GM12878 (cell line): ENCODE data around the gene SYNRG. TPM values are rescaled to one million over a fixed set of nuclear protein-coding genes. Genes with fewer than 3 reads are reported as not detected.

Experiments
- ATAC-seq: fragments of 200-7000 bp; cut with Tn5 transposase; 3 replicates; pipeline ENCODE4 v1.9.1; 2020; ENCODE audit warnings: mild to moderate bottlenecking, moderate library complexity
- BruUV-seq: library from RNA; stranded (reverse); fragments of 400-500 nt; replicated peaks from 2 replicates; lab custom pipeline; 2021; lab: Mats Ljungman, UMichigan
- CTCF ChIA-PET: fragments of 300-600 bp; sonication (Branson Sonifier 250); formaldehyde crosslinking; extraction: SDS; loops from one replicate; lab custom pipeline; 2021; ENCODE audit warnings: inconsistent platforms; lab: Yijun Ruan, JAX
- POLR2A ChIA-PET: fragments of 350-600 bp; formaldehyde crosslinking; extraction: SDS; loops from one replicate; lab custom pipeline; 2021; ENCODE audit warnings: inconsistent platforms; lab: Charles Lee
- RAD21 ChIA-PET: fragments of 300-600 bp; sonication (Branson Sonifier 250); formaldehyde crosslinking; loops from one replicate; lab custom pipeline; 2023; ENCODE audit warnings: antibody characterized with exemption; ENCODE audit not compliant: unreplicated experiment; lab: Charles Lee
- SMC1A ChIA-PET: fragments of 300-600 bp; sonication (Branson Sonifier 250); formaldehyde crosslinking; loops from one replicate; lab custom pipeline; 2023; ENCODE audit not compliant: unreplicated experiment, uncharacterized antibody; lab: Charles Lee
- DNase-seq: peaks from one replicate; pipeline ENCODE4 v3.0.0-alpha.2; 2011; ENCODE audit warnings: low read depth, low spot score
- FAIRE-seq: peaks from 3 replicates; lab custom pipeline; 2011; peaks lifted over from hg19 to GRCh38; lab: Jason Lieb, UNC
- H2AFZ ChIP-seq: 2 replicates; pipeline ENCODE4 v1.6.0; 2011; ENCODE audit warnings: low read depth, low read length, control low read depth; ENCODE audit not compliant: control insufficient read depth
- H3K27ac ChIP-seq: 2 replicates; pipeline ENCODE4 v1.5.1; 2011; ENCODE audit warnings: control low read depth; ENCODE audit not compliant: control insufficient read depth, insufficient read depth
- H3K27me3 ChIP-seq, 2 experiments: replicated peaks in 1 of 2; 2 replicates each; pipeline versions ENCODE4 v1.6.0 to v1.6.1; 2011; ENCODE audit warnings: low read length in 1 of 2; ENCODE audit not compliant: control insufficient read depth in 2 of 2, insufficient read depth in 2 of 2
- H3K36me3 ChIP-seq, 2 experiments: 2 replicates each; pipeline ENCODE4 v1.5.1; 2011; ENCODE audit warnings: low read length in 1 of 2; ENCODE audit not compliant: control insufficient read depth in 2 of 2, insufficient read depth in 2 of 2
- H3K4me1 ChIP-seq: 2 replicates; pipeline ENCODE4 v1.6.1; 2011; ENCODE audit warnings: mild to moderate bottlenecking, low read length, moderate library complexity, mixed read lengths; ENCODE audit not compliant: control insufficient read depth, insufficient read depth
- H3K4me2 ChIP-seq: 2 replicates; pipeline ENCODE4 v1.6.0; 2011; ENCODE audit warnings: control low read depth; ENCODE audit not compliant: control insufficient read depth, insufficient read depth
- H3K4me3 ChIP-seq: fragments of 200-600 bp; sonication (generic); 2 replicates; pipeline ENCODE4 v1.5.1; 2016
- H3K79me2 ChIP-seq: 2 replicates; pipeline ENCODE4 v1.6.0; 2011; ENCODE audit warnings: low read length; ENCODE audit not compliant: control insufficient read depth, insufficient read depth
- H3K9ac ChIP-seq: 2 replicates; pipeline ENCODE4 v1.8.0; 2011; ENCODE audit warnings: low read length, control low read depth, mixed read lengths; ENCODE audit not compliant: control insufficient read depth, insufficient read depth
- H3K9me3 ChIP-seq: replicated peaks from 3 replicates; pipeline ENCODE4 v1.5.1; 2011; ENCODE audit warnings: mild to moderate bottlenecking, low read length; ENCODE audit not compliant: control insufficient read depth, insufficient read depth
- H4K20me1 ChIP-seq: 2 replicates; pipeline ENCODE4 v1.6.0; 2011; ENCODE audit not compliant: control insufficient read depth, insufficient read depth
- CHD2 ChIP-seq: IDR thresholded peaks from 2 replicates; pipeline ENCODE4 v1.6.1; 2011; ENCODE audit warnings: low read depth, low read length, improper control_type of control experiment, borderline replicate concordance
- CUX1 ChIP-seq: IDR thresholded peaks from 2 replicates; pipeline ENCODE4 v1.6.1; 2012; ENCODE audit warnings: improper control_type of control experiment, low read depth, low read length; ENCODE audit not compliant: insufficient replicate concordance
- EZH2 ChIP-seq: IDR thresholded peaks from 2 replicates; pipeline ENCODE4 v1.6.1; 2012; ENCODE audit warnings: low read depth, mild to moderate bottlenecking, control low read depth, inconsistent platforms, low read length, borderline replicate concordance; ENCODE audit not compliant: control insufficient read depth
- GABPA ChIP-seq: IDR thresholded peaks from 2 replicates; pipeline ENCODE4 v1.6.1; 2014; ENCODE audit warnings: antibody characterized with exemption, low read depth, mild to moderate bottlenecking, inconsistent platforms
- IKZF2 ChIP-seq, 2 experiments: fragments of 450-650 bp; IDR thresholded peaks; 2 replicates each; pipeline ENCODE4 v1.6.1; 2017; ENCODE audit warnings: mild to moderate bottlenecking in 2 of 2, moderate library complexity in 2 of 2
- JUND ChIP-seq: IDR thresholded peaks from 2 replicates; pipeline ENCODE4 v1.6.1; 2012; ENCODE audit warnings: low read depth, mild to moderate bottlenecking, low read length, improper control_type of control experiment, moderate library complexity
- MXI1 ChIP-seq: fragments of 150-350 bp; IDR thresholded peaks from 2 replicates; pipeline ENCODE4 v1.6.1; 2011; ENCODE audit warnings: low read depth, mild to moderate bottlenecking, inconsistent platforms, low read length, improper control_type of control experiment
- NFYA ChIP-seq: IDR thresholded peaks from 2 replicates; pipeline ENCODE4 v1.6.1; 2011; ENCODE audit warnings: low read depth, mild to moderate bottlenecking, low read length, improper control_type of control experiment, borderline replicate concordance
- NR2F1 ChIP-seq: fragments of 450-650 bp; conservative IDR thresholded peaks from 2 replicates; pipeline ENCODE4 v1.6.1; 2017; ENCODE audit warnings: mild to moderate bottlenecking
- RAD21 ChIP-seq: IDR thresholded peaks from 2 replicates; pipeline ENCODE4 v1.6.1; 2011; ENCODE audit warnings: mild to moderate bottlenecking, low read depth, low read length, moderate library complexity; ENCODE audit not compliant: insufficient read depth
- SIX5 ChIP-seq: IDR thresholded peaks from 2 replicates; pipeline ENCODE4 v1.6.1; 2011; ENCODE audit warnings: mild to moderate bottlenecking, low read depth, low read length, moderate library complexity; ENCODE audit not compliant: severe bottlenecking
- SPI1 ChIP-seq: IDR thresholded peaks from 2 replicates; pipeline ENCODE4 v1.6.1; 2011; ENCODE audit warnings: low read depth, mild to moderate bottlenecking, low read length, moderate library complexity, borderline replicate concordance; ENCODE audit not compliant: insufficient read depth
- STAT1 ChIP-seq: fragments of 450-650 bp; conservative IDR thresholded peaks from 2 replicates; pipeline ENCODE4 v1.6.1; 2014; ENCODE audit warnings: antibody characterized with exemption, mild to moderate bottlenecking
- YY1 ChIP-seq: IDR thresholded peaks from 2 replicates; pipeline ENCODE4 v1.6.1; 2011; ENCODE audit warnings: low read depth, mild to moderate bottlenecking, low read length
- WGBS: methylation state at CpG from one replicate; pipeline ENCODE4 v1.1.6; 2016; ENCODE audit warnings: low lambda C conversion rate; ENCODE audit not compliant: insufficient replicate concordance, insufficient coverage; ENCODE audit errors: missing lambda C conversion rate; 5-methylcytosine and 5-hydroxymethylcytosine counted together
- in situ Hi-C: fragments of 300-500 bp; cut with MboI; formaldehyde crosslinking; loops from 9 replicates; pipeline ENCODE4 v1.14.3; 2018; ENCODE audit warnings: mixed read lengths
- intact Hi-C: fragments of 100-400 bp; cut with micrococcal nuclease; formaldehyde crosslinking; loops from one replicate; pipeline ENCODE4 v1.14.2; 2022; ENCODE audit not compliant: unreplicated experiment
- polyA plus RNA-seq, 11 experiments: library from polyadenylated mRNA; depleted of rRNA in 4 of 11; unstranded in 6 of 11; stranded (reverse) in 5 of 11; fragments of >200 nt; fragmentation: Nextera tagmentation in 4 of 11; fragmentation: Illumina TruSeq in 1 of 11; extraction: Ambion mirVana in 4 of 11; extraction: Trizol in 1 of 11; gene quantifications; 1 replicate in 1 of 11; 2 replicates in 10 of 11; pipeline versions ENCODE4 v1.2.1 to v1.2.3, GENCODE V29; 2011 to 2016; ENCODE audit warnings: inconsistent platforms in 2 of 11, missing spikeins in 2 of 11, low read depth in 1 of 11
- total RNA-seq, 4 experiments: library from RNA; depleted of rRNA in 3 of 4; stranded (reverse); fragments of >200 nt in 3 of 4; fragmentation: Illumina TruSeq in 1 of 4; extraction: Trizol in 1 of 4; gene quantifications; 2 replicates each; pipeline versions ENCODE4 v1.2.1 to v1.2.3, GENCODE V29; 2013 to 2021
- TF ChIP-seq, protein P1 (sequence below): fragments of 450-650 bp; IDR thresholded peaks from 2 replicates; pipeline ENCODE4 v1.6.1; 2017; ENCODE audit warnings: mild to moderate bottlenecking

Gene SYNRG
- total and polyA plus RNA-seq, 10 of the 15 experiments (the other 5 are each of a cell fraction or from before 2014, with no cell fraction given) = 5.2 to 40.4 (median 26.7) TPM

DNA sequence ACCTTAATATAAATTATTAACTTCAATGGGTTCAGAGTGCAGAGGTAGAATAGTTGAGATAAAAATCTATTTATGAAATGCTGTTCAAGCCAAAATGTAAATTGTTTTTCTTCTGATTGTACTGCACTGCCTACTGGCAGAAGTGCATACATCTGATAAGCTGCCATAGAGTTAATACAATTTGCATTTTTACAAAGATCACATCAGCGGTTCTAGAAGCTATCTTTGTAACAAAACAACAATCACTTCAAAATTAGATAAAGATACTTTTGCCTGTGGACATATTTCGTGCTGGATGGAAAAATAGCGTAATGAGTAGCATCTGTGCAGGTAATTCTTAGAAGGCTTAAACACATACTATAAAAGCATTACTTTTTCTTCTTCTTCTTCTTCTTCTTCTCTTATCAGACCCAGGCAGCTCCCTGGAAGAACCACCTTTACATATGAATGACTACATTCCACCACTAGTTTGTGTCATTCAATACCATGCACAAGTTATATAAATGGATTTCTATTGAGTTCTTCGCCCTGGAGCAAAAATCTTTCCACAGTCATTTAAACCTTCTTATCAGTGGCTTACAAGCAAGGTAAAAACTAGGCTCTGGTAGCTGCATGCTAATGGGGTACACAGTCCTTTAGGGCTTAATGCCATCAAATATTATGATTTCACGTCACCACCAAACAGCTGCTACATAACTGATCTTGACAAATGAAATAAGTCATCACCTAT, 47.0 kb downstream of the SYNRG start:
- ChIA-PET POLR2A (no interaction called here), RAD21 (no interaction called here), SMC1A (interaction anchor here (0.9 kb wide), 1 partner anchor 48 kb away, joined by 3 read pairs; no protein-coding TSS in a partner anchor), CTCF (no interaction called here)
- Histone ChIP-seq H3K36me3 (peaks cover 5 to 44% of the 10 kb centered on the region in 2 experiments), H3K4me3 (no peak overlapping the region), H3K9me3 (no peaks in the 10 kb centered on the region), H3K27ac (no peak overlapping the region), H4K20me1 (no peaks in the 10 kb centered on the region), H3K27me3 (no peaks in the 10 kb centered on the region), H3K4me2 (no peak overlapping the region), H3K9ac (no peak overlapping the region), H3K4me1 (no peaks in the 10 kb centered on the region), H2AFZ (no peak overlapping the region), H3K79me2 (no peaks in the 10 kb centered on the region)
- DNase-seq = no peak
- WGBS = over 99% methylated on average over 5 of the region's 5 CpGs
- in situ Hi-C loops = loop anchor here (5.0 kb wide), 1 partner anchor 50 kb away; no protein-coding TSS in a partner anchor
- no peak for ATAC-seq
- TF ChIP-seq STAT1 (no peak), YY1 (no peak), JUND (no peak), NR2F1 (no peak), CHD2 (no peak), MXI1 (no peak), GABPA (no peak), CUX1 (no peak), IKZF2 (IDR thresholded peaks at IDR 0.05) (no peak), SIX5 (no peak), NFYA (no peak), SPI1 (no peak), RAD21 (no peak), EZH2 (no peak)
- TF ChIP-seq, protein P1, sequence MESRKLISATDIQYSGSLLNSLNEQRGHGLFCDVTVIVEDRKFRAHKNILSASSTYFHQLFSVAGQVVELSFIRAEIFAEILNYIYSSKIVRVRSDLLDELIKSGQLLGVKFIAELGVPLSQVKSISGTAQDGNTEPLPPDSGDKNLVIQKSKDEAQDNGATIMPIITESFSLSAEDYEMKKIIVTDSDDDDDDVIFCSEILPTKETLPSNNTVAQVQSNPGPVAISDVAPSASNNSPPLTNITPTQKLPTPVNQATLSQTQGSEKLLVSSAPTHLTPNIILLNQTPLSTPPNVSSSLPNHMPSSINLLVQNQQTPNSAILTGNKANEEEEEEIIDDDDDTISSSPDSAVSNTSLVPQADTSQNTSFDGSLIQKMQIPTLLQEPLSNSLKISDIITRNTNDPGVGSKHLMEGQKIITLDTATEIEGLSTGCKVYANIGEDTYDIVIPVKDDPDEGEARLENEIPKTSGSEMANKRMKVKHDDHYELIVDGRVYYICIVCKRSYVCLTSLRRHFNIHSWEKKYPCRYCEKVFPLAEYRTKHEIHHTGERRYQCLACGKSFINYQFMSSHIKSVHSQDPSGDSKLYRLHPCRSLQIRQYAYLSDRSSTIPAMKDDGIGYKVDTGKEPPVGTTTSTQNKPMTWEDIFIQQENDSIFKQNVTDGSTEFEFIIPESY = no peak
- BruUV-seq = no TSS peak
- intact Hi-C loops = no loop called here
- FAIRE-seq = no peak
